MM.1S (cell line): Measurements from ENCODE around the gene CCDC40.

Experiments
- DNase-seq: peaks from one replicate; pipeline ENCODE4 v3.0.0-alpha.2; 2015
- H2AFZ ChIP-seq: fragments of 300-600 bp; sonication (generic); 2 replicates; pipeline ENCODE4 v1.6.0; 2016; ENCODE audit warnings: antibody characterized with exemption, low read length
- H3F3A ChIP-seq: fragments of 300-600 bp; sonication (generic); 2 replicates; pipeline ENCODE4 v1.6.1; 2016; ENCODE audit warnings: mild to moderate bottlenecking, antibody characterized with exemption, low read length, moderate library complexity, mixed read lengths; ENCODE audit not compliant: insufficient read depth
- H3K27ac ChIP-seq: fragments of 300-600 bp; sonication (generic); 2 replicates; pipeline ENCODE4 v1.5.1; 2016; ENCODE audit warnings: mild to moderate bottlenecking, low read length
- H3K27me3 ChIP-seq: fragments of 300-600 bp; sonication (generic); replicated peaks from 2 replicates; pipeline ENCODE4 v1.6.0; 2016; ENCODE audit warnings: low read length; ENCODE audit not compliant: insufficient read depth
- H3K36me3 ChIP-seq: fragments of 300-600 bp; sonication (generic); replicated peaks from 2 replicates; pipeline ENCODE4 v1.6.1; 2016; ENCODE audit warnings: mild to moderate bottlenecking, low read length, mixed read lengths; ENCODE audit not compliant: insufficient read depth
- H3K4me1 ChIP-seq: fragments of 300-600 bp; sonication (generic); 2 replicates; pipeline ENCODE4 v1.6.1; 2016; ENCODE audit warnings: low read length, mixed read lengths
- H3K4me2 ChIP-seq: fragments of 300-600 bp; sonication (generic); 2 replicates; pipeline ENCODE4 v1.6.0; 2016; ENCODE audit warnings: low read depth, low read length
- H3K4me3 ChIP-seq: fragments of 300-600 bp; sonication (generic); 2 replicates; pipeline ENCODE4 v1.5.1; 2016; ENCODE audit warnings: low read length, mixed read lengths
- H3K79me2 ChIP-seq: fragments of 300-600 bp; sonication (generic); 2 replicates; pipeline ENCODE4 v1.6.1; 2016; ENCODE audit warnings: mixed run types, low read length, mixed read lengths
- H3K9ac ChIP-seq: fragments of 300-600 bp; sonication (generic); 2 replicates; pipeline ENCODE4 v1.6.1; 2016; ENCODE audit warnings: low read length, mixed read lengths
- H3K9me2 ChIP-seq: fragments of 300-600 bp; sonication (generic); replicated peaks from 2 replicates; pipeline ENCODE4 v1.6.1; 2016; ENCODE audit warnings: mild to moderate bottlenecking, low read length, mixed read lengths; ENCODE audit not compliant: insufficient read depth
- H3K9me3 ChIP-seq: fragments of 300-600 bp; sonication (generic); replicated peaks from 2 replicates; pipeline ENCODE4 v1.6.1; 2016; ENCODE audit warnings: mild to moderate bottlenecking, low read length, mixed read lengths; ENCODE audit not compliant: insufficient read depth
- H4K20me1 ChIP-seq: fragments of 300-600 bp; sonication (generic); 2 replicates; pipeline ENCODE4 v1.6.1; 2016; ENCODE audit warnings: mild to moderate bottlenecking, low read length, moderate library complexity, mixed read lengths; ENCODE audit not compliant: insufficient read depth
- CTCF ChIP-seq: fragments of 300-600 bp; sonication (generic); IDR thresholded peaks from 2 replicates; pipeline ENCODE4 v1.5.1; 2016; ENCODE audit warnings: antibody characterized with exemption, low read length, mixed read lengths
- EZH2 ChIP-seq: fragments of 300-600 bp; sonication (generic); optimal IDR thresholded peaks from 2 replicates; pipeline ENCODE3; 2017; ENCODE audit warnings: low read depth, mild to moderate bottlenecking, antibody characterized with exemption, low read length, mixed read lengths
- EZH2phosphoT487 ChIP-seq: fragments of 300-600 bp; sonication (generic); IDR thresholded peaks from 2 replicates; pipeline ENCODE4 v1.6.1; 2018; ENCODE audit warnings: antibody characterized with exemption, low read length

Gene CCDC40

GRCh38 chr17:80053102-80053501 is 16.7 kb downstream of the CCDC40 start:
- Histone ChIP-seq H2AFZ (no peak overlapping the region), H3K79me2 (no peaks in the 10 kb centered on the region), H3K36me3 (no peaks in the 10 kb centered on the region), H3K9me2 (no peaks in the 10 kb centered on the region), H3K9ac (no peak overlapping the region), H3K27ac (no peak overlapping the region), H3K4me2 (no peak overlapping the region), H3K4me1 (no peaks in the 10 kb centered on the region), H3K27me3 (peaks cover 96% of the 10 kb centered on the region), H4K20me1 (no peaks in the 10 kb centered on the region), H3K4me3 (no peak overlapping the region), H3F3A (no peaks in the 10 kb centered on the region), H3K9me3 (no peaks in the 10 kb centered on the region)
- no peak for DNase-seq
- TF ChIP-seq EZH2phosphoT487 = no peak
- TF ChIP-seq EZH2 = peak; percentile 23

- H3K9ac ChIP-seq = no peak overlapping the region
- H3K4me2 ChIP-seq = no peak overlapping the region
- H3K4me1 ChIP-seq = no peaks in the 10 kb centered on the region
- peak; percentile 54 for TF ChIP-seq EZH2
- TF ChIP-seq EZH2phosphoT487 = no peak
- TF ChIP-seq CTCF = no peak
- H3K9me2 ChIP-seq = no peaks in the 10 kb centered on the region
- no peaks in the 10 kb centered on the region for H3K79me2 ChIP-seq
- no peaks in the 10 kb centered on the region for H3F3A ChIP-seq
- peaks cover 98% of the 10 kb centered on the region for H3K27me3 ChIP-seq
- no peaks in the 10 kb centered on the region for H3K36me3 ChIP-seq
- DNase-seq = no peak
- H4K20me1 ChIP-seq = no peaks in the 10 kb centered on the region
- H3K9me3 ChIP-seq = no peaks in the 10 kb centered on the region
- no peak overlapping the region for H3K27ac ChIP-seq
- H3K4me3 ChIP-seq = no peak overlapping the region
- no peak overlapping the region for H2AFZ ChIP-seq
Measured at GRCh38 chr17:80055597-80055996, 19.2 kb downstream of the CCDC40 start.

GRCh38 chr17:80058311-80058955 is 22.0 kb downstream of the CCDC40 start:
- H3F3A ChIP-seq = no peaks in the 10 kb centered on the region
- no peak overlapping the region for H3K4me2 ChIP-seq
- DNase-seq = no peak
- H2AFZ ChIP-seq = no peak overlapping the region
- no peak overlapping the region for H3K4me3 ChIP-seq
- H3K9me3 ChIP-seq = no peaks in the 10 kb centered on the region
- no peaks in the 10 kb centered on the region for H3K36me3 ChIP-seq
- no peaks in the 10 kb centered on the region for H4K20me1 ChIP-seq
- H3K4me1 ChIP-seq = no peaks in the 10 kb centered on the region
- H3K27ac ChIP-seq = no peak overlapping the region
- no peak overlapping the region for H3K9ac ChIP-seq
- no peaks in the 10 kb centered on the region for H3K79me2 ChIP-seq
- no peak for TF ChIP-seq CTCF
- no peak for TF ChIP-seq EZH2
- no peak for TF ChIP-seq EZH2phosphoT487
- H3K9me2 ChIP-seq = no peaks in the 10 kb centered on the region
- H3K27me3 ChIP-seq = peaks cover 96% of the 10 kb centered on the region

- H3K4me3 ChIP-seq = no peak overlapping the region
- no peaks in the 10 kb centered on the region for H4K20me1 ChIP-seq
- no peak overlapping the region for H3K9ac ChIP-seq
- no peak overlapping the region for H3K4me2 ChIP-seq
- DNase-seq = no peak
- H3F3A ChIP-seq = no peaks in the 10 kb centered on the region
- H3K4me1 ChIP-seq = no peaks in the 10 kb centered on the region
- H2AFZ ChIP-seq = no peak overlapping the region
- no peaks in the 10 kb centered on the region for H3K9me2 ChIP-seq
- H3K27ac ChIP-seq = no peak overlapping the region
- no peaks in the 10 kb centered on the region for H3K36me3 ChIP-seq
- TF ChIP-seq EZH2phosphoT487 (no peak), CTCF (no peak)
- H3K9me3 ChIP-seq = no peaks in the 10 kb centered on the region
- peaks cover 93% of the 10 kb centered on the region for H3K27me3 ChIP-seq
- no peaks in the 10 kb centered on the region for H3K79me2 ChIP-seq
Measured at GRCh38 chr17:80060644-80061043, 24.2 kb downstream of the CCDC40 start.
